ENCODE results near the gene HBS1L. TPM values are rescaled to one million over a fixed set of nuclear protein-coding genes. Genes with fewer than 3 reads are reported as not detected.

Gene HBS1L
- total RNA-seq, 1 donor from 2014 or later: 104 TPM

GRCh38 chr6:134979142-134979541 is 75.5 kb downstream of the HBS1L start:
- peak; percentile 52 for DNase-seq (ENCODE audit: low spot score)
- Mint-ChIP-seq H3K9me3 (peaks cover 30% of the 10 kb centered on the region), H3K36me3 (ENCODE audit: low read depth) (peaks cover 60% of the 10 kb centered on the region), H3K4me1 (ENCODE audit: low read depth) (peaks cover 58% of the 10 kb centered on the region), H3K27ac (peak overlapping the region; percentile 65), H3K4me3 (peak overlapping the region; percentile 43), H3K27me3 (ENCODE audit: insufficient read depth) (no peaks in the 10 kb centered on the region)
- intact Hi-C loops (cut with micrococcal nuclease): loop anchor here (1.0 to 5.0 kb wide), 19 partner anchors 18 to 626 kb away; partner anchors contain the start of gene HBS1L

- DNase-seq (ENCODE audit: low spot score): no peak
- peaks cover 25% of the 10 kb centered on the region for H3K9me3 Mint-ChIP-seq
- H3K4me1 Mint-ChIP-seq (ENCODE audit: low read depth): peaks cover 28% of the 10 kb centered on the region
- H3K27me3 Mint-ChIP-seq (ENCODE audit: insufficient read depth): no peaks in the 10 kb centered on the region
- no peak overlapping the region for H3K27ac Mint-ChIP-seq
- H3K36me3 Mint-ChIP-seq (ENCODE audit: low read depth): peaks cover 58% of the 10 kb centered on the region
- no peak overlapping the region for H3K4me3 Mint-ChIP-seq
- intact Hi-C loops (cut with micrococcal nuclease): no loop called here
Observed at GRCh38 chr6:134974370-134974769, 80.3 kb downstream of the HBS1L start.

- intact Hi-C loops (cut with micrococcal nuclease): no loop called here
- no peaks in the 10 kb centered on the region for H3K27me3 Mint-ChIP-seq (ENCODE audit: insufficient read depth)
- H3K4me1 Mint-ChIP-seq (ENCODE audit: low read depth): peaks cover 6% of the 10 kb centered on the region
- no peak for DNase-seq (ENCODE audit: low spot score)
- H3K9me3 Mint-ChIP-seq: no peaks in the 10 kb centered on the region
- H3K4me3 Mint-ChIP-seq: no peak overlapping the region
- H3K36me3 Mint-ChIP-seq (ENCODE audit: low read depth): peaks cover 46% of the 10 kb centered on the region
- no peak overlapping the region for H3K27ac Mint-ChIP-seq
Observed at GRCh38 chr6:134967711-134968110, 86.9 kb downstream of the HBS1L start.

GRCh38 chr6:134964451-134965203 is 90.0 kb downstream of the HBS1L start:
- H3K36me3 Mint-ChIP-seq (ENCODE audit: low read depth): peaks cover 52% of the 10 kb centered on the region
- no peak for DNase-seq (ENCODE audit: low spot score)
- intact Hi-C loops (cut with micrococcal nuclease): no loop called here
- H3K4me1 Mint-ChIP-seq (ENCODE audit: low read depth): peaks cover 12% of the 10 kb centered on the region
- H3K27ac Mint-ChIP-seq: no peak overlapping the region
- H3K9me3 Mint-ChIP-seq: no peaks in the 10 kb centered on the region
- no peaks in the 10 kb centered on the region for H3K27me3 Mint-ChIP-seq (ENCODE audit: insufficient read depth)
- no peak overlapping the region for H3K4me3 Mint-ChIP-seq

GRCh38 chr6:134962421-134962820 is 92.2 kb downstream of the HBS1L start:
- H3K36me3 Mint-ChIP-seq (ENCODE audit: low read depth): peaks cover 51% of the 10 kb centered on the region
- H3K4me3 Mint-ChIP-seq: no peak overlapping the region
- peaks cover 16% of the 10 kb centered on the region for H3K4me1 Mint-ChIP-seq (ENCODE audit: low read depth)
- no peak for DNase-seq (ENCODE audit: low spot score)
- H3K9me3 Mint-ChIP-seq: no peaks in the 10 kb centered on the region
- intact Hi-C loops (cut with micrococcal nuclease): no loop called here
- H3K27ac Mint-ChIP-seq: no peak overlapping the region
- no peaks in the 10 kb centered on the region for H3K27me3 Mint-ChIP-seq (ENCODE audit: insufficient read depth)

- Mint-ChIP-seq H3K36me3 (ENCODE audit: low read depth) (peaks cover 49% of the 10 kb centered on the region), H3K4me1 (ENCODE audit: low read depth) (peaks cover 22% of the 10 kb centered on the region), H3K4me3 (no peak overlapping the region), H3K9me3 (no peaks in the 10 kb centered on the region), H3K27me3 (ENCODE audit: insufficient read depth) (no peaks in the 10 kb centered on the region), H3K27ac (peak overlapping the region; percentile 5)
- DNase-seq (ENCODE audit: low spot score): no peak
- intact Hi-C loops (cut with micrococcal nuclease): loop anchor here (1.0 to 2.0 kb wide), 2 partner anchors 18 to 223 kb away; no protein-coding TSS in a partner anchor
Observed at GRCh38 chr6:134961366-134961765, 93.3 kb downstream of the HBS1L start.

- Mint-ChIP-seq H3K9me3 (no peaks in the 10 kb centered on the region), H3K36me3 (ENCODE audit: low read depth) (peaks cover 41% of the 10 kb centered on the region)
- intact Hi-C loops (cut with micrococcal nuclease): loop anchor here (2.0 kb wide), 1 partner anchor 225 kb away; no protein-coding TSS in a partner anchor
Observed at GRCh38 chr6:134959603-134960002, 95.0 kb downstream of the HBS1L start.

GRCh38 chr6:134956676-134957075 is 97.9 kb downstream of the HBS1L start:
- Mint-ChIP-seq H3K4me3 (no peak overlapping the region), H3K4me1 (ENCODE audit: low read depth) (peaks cover 27% of the 10 kb centered on the region), H3K27ac (no peak overlapping the region), H3K27me3 (ENCODE audit: insufficient read depth) (no peaks in the 10 kb centered on the region), H3K9me3 (no peaks in the 10 kb centered on the region), H3K36me3 (ENCODE audit: low read depth) (peaks cover 25% of the 10 kb centered on the region)
- DNase-seq (ENCODE audit: low spot score): no peak
- intact Hi-C loops (cut with micrococcal nuclease): loop anchor here (1.0 kb wide), 2 partner anchors 23 to 227 kb away; no protein-coding TSS in a partner anchor

More at GRCh38 chr6:134959603-134960002, 95.0 kb downstream of the HBS1L start:
- H3K27me3 Mint-ChIP-seq (ENCODE audit: insufficient read depth): no peaks in the 10 kb centered on the region
- H3K27ac Mint-ChIP-seq: no peak overlapping the region
- peaks cover 29% of the 10 kb centered on the region for H3K4me1 Mint-ChIP-seq (ENCODE audit: low read depth)
- no peak overlapping the region for H3K4me3 Mint-ChIP-seq
- no peak for DNase-seq (ENCODE audit: low spot score)

- Mint-ChIP-seq H3K9me3 (no peaks in the 10 kb centered on the region), H3K4me3 (no peak overlapping the region), H3K36me3 (ENCODE audit: low read depth) (peaks cover 19% of the 10 kb centered on the region), H3K4me1 (ENCODE audit: low read depth) (peaks cover 20% of the 10 kb centered on the region), H3K27me3 (ENCODE audit: insufficient read depth) (no peaks in the 10 kb centered on the region), H3K27ac (no peak overlapping the region)
- no peak for DNase-seq (ENCODE audit: low spot score)
- intact Hi-C loops (cut with micrococcal nuclease): loop anchor here (1.0 kb wide), 2 partner anchors 23 to 227 kb away; no protein-coding TSS in a partner anchor
Observed at GRCh38 chr6:134956032-134956431, 98.6 kb downstream of the HBS1L start.

GRCh38 chr6:134954272-134955000 is 100.2 kb downstream of the HBS1L start:
- intact Hi-C loops (cut with micrococcal nuclease): no loop called here
- Mint-ChIP-seq H3K27me3 (ENCODE audit: insufficient read depth) (no peaks in the 10 kb centered on the region), H3K4me1 (ENCODE audit: low read depth) (peaks cover 17% of the 10 kb centered on the region), H3K27ac (no peak overlapping the region), H3K4me3 (no peak overlapping the region), H3K9me3 (no peaks in the 10 kb centered on the region), H3K36me3 (ENCODE audit: low read depth) (peaks cover 11% of the 10 kb centered on the region)
- DNase-seq (ENCODE audit: low spot score): no peak

- peak overlapping the region; percentile 19 for H3K27ac Mint-ChIP-seq
- no peaks in the 10 kb centered on the region for H3K36me3 Mint-ChIP-seq (ENCODE audit: low read depth)
- H3K4me3 Mint-ChIP-seq: no peak overlapping the region
- H3K27me3 Mint-ChIP-seq (ENCODE audit: insufficient read depth): no peaks in the 10 kb centered on the region
- no peak for DNase-seq (ENCODE audit: low spot score)
- H3K9me3 Mint-ChIP-seq: no peaks in the 10 kb centered on the region
- intact Hi-C loops (cut with micrococcal nuclease): no loop called here
- H3K4me1 Mint-ChIP-seq (ENCODE audit: low read depth): peaks cover 7% of the 10 kb centered on the region
Observed at GRCh38 chr6:134951494-134952263, 102.9 kb downstream of the HBS1L start.

GRCh38 chr6:134950482-134950881 is 104.1 kb downstream of the HBS1L start:
- peaks cover 5% of the 10 kb centered on the region for H3K4me1 Mint-ChIP-seq (ENCODE audit: low read depth)
- H3K27me3 Mint-ChIP-seq (ENCODE audit: insufficient read depth): no peaks in the 10 kb centered on the region
- no peak overlapping the region for H3K27ac Mint-ChIP-seq
- H3K36me3 Mint-ChIP-seq (ENCODE audit: low read depth): no peaks in the 10 kb centered on the region
- DNase-seq (ENCODE audit: low spot score): no peak
- intact Hi-C loops (cut with micrococcal nuclease): no loop called here
- no peak overlapping the region for H3K4me3 Mint-ChIP-seq
- H3K9me3 Mint-ChIP-seq: no peaks in the 10 kb centered on the region

Data from activated T-helper 1 cell treated with anti-CD3 and anti-CD28 coated beads, Interleukin-12 subunit alpha, Interleukin-12 subunit beta, Interleukin-2, Interleukin-4 antibody, amounts not matched to agents 30 ng/mL and 10 ng/mL and 1 ng/mL, durations not matched to agents 14 hours and 24 hours and 36 hours (primary cell).